ENCODE measurements around the gene GFRA4.

The GFRA4 gene

DNA sequence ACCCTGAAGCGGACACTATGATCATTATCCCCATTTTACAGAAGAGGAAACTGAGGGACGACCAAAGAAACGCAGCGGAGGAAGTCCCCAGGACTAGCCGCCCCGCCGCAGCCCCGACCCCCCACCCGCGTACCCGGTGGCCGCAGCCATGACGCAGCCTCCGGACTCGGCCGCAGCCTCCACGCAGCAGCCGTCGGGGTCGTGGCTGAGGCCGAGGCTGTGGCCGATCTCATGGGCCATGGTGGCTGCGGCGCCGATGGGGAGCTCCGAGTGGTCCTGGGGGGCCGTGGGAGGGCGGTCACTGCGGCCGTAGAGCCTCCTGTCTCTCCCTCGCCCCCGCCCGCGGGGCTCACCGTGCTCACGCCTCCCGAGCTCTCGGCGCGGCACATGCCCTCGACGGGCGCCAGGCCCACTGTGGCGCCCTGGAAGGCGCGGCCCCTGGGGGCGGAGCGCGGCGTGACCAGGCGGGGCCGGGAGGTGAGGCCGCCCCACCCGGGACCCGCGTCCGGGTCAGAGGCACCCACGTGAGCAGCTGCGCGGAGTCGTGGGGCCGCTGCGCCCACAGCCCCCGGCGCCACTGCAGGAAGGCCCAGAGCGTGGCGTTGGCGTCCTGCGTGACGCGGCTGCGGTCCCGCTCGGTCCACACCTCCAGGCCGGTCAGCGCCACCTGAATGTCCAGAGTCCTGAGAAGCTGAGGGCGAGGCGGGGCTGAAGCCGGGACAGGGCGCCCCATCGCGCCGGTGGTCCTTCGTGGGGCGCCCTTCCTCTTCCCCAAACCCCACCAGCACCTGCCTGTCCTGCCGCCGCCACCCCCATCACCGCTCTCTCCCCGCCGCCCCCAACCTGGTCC lies 10.2 kb upstream of the GFRA4 start:
- no peak for DNase-seq

GRCh38 chr20:3672547-3673171 lies 9.5 kb upstream of the GFRA4 start:
- DNase-seq, result no peak

DNA sequence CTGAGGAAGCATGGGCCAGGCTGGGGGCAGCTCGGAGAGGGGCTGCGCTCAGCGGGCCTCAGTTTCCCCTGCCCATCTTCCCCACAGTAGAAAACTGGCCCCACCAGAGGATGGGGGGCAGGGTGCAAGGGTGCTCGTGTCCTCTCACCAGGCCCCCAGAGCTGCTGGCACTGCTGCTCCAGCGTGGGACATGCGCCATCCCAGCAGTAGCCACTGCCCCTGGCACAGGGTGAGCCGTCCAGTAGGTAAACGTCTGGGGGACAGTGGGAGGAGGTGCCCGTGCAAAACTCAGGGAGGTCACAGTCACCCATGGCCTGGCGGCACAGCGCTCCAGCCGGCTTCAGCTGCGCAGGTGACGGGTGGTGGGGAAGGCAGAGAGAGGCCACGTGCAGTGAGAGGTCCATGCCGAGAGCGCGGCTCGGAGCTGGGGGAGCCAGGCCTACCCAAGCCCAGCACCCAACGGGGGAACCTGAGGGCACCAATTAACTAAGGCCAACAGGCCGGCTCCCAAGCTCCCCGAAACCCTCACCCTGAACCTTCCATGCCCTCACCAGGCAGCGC lies 8.9 kb upstream of the GFRA4 start:
- DNase-seq, result no peak

GRCh38 chr20:3670945-3671344 lies 7.7 kb upstream of the GFRA4 start:
- DNase-seq, result no peak

DNA sequence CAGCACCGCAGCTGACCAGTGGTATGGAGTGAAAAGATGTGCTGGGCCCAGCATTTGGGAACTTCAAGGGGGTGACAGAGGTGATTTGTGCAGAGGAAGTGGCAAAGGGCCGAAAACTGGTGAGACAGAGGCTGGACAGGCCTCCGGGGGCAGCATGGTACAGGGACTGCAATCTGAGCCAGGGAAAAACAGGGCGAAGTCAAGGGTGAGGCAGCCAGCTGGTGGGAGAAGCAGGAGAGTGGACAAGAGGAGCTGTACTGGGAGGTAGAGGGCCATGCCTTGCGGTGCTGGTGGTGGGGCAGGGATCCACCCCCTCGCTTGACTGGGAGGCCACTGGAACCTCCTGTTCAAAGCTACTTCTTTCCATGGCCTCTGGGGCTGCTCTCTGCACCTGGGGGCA lies 7.3 kb upstream of the GFRA4 start:
- DNase-seq, result no peak

GRCh38 chr20:3669710-3670367 lies 6.6 kb upstream of the GFRA4 start:
- DNase-seq, result no peak

GRCh38 chr20:3667434-3668037 lies 4.3 kb upstream of the GFRA4 start:
- DNase-seq, result no peak

DNA sequence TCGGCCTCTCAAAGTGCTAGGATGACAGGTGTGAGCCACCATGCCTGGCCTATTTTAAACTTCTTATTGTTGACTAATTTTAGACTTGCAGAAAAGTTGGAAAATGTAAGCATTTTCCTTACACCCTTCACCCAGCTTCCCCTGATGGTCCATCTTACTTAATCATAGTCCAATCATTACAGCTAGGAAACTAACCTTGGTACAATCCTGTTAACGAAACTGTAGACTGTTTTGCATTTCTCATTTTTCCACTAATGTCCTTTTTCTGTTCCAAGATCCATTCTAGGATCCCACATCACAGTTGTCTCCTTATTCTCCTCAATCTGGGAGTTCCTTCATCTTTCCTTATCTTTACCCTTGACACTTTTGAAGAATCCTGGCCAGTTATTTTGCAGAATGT lies 659 bp upstream of the GFRA4 start:
- DNase-seq, result no peak

GRCh38 chr20:3661814-3662665 lies 1.2 kb downstream of the GFRA4 start:
- DNase-seq, result no peak

- DNase-seq, result no peak
These were observed 2.0 kb downstream of the GFRA4 start for GRCh38 chr20:3661060-3661813.

DNA sequence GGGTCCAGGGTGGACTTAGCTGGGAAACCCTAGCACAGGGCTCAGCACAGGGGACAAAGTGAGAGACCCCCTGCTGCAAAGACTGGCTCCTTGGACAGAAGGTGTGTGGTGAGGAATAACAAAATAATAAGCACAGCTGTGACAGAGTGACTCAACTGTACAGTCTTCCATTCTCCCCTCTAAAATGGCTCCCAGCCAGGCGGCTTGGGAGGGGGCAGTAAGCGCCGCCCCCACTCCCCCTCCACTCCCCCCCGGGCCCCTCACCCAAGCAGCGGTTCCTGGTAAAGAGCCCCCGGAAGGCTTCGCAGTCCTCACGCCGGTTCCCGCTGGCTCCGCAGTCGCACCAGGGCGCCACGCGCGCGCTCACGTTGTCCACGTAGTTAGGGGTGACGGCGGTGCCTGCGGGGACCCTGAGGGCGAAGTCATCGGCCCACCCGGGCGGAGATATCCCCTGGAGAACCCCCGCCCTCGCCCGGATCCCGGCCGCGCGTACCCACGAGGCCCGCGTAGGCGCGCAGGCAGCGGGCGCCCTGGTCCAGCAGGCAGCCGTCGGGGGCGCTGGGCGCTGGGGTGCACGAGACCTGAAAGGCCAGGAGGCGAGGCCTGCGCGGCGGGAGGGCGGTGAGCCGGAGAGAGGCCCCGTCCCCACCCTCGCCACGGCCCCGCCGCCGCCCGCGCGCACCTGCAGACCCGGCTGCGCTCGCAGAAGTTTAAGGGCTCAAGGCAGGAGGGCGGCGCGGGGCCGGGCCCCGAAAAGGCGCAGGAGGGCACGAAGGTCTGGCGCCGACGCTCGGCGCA lies 2.7 kb downstream of the GFRA4 start:
- DNase-seq, result no peak

DNA sequence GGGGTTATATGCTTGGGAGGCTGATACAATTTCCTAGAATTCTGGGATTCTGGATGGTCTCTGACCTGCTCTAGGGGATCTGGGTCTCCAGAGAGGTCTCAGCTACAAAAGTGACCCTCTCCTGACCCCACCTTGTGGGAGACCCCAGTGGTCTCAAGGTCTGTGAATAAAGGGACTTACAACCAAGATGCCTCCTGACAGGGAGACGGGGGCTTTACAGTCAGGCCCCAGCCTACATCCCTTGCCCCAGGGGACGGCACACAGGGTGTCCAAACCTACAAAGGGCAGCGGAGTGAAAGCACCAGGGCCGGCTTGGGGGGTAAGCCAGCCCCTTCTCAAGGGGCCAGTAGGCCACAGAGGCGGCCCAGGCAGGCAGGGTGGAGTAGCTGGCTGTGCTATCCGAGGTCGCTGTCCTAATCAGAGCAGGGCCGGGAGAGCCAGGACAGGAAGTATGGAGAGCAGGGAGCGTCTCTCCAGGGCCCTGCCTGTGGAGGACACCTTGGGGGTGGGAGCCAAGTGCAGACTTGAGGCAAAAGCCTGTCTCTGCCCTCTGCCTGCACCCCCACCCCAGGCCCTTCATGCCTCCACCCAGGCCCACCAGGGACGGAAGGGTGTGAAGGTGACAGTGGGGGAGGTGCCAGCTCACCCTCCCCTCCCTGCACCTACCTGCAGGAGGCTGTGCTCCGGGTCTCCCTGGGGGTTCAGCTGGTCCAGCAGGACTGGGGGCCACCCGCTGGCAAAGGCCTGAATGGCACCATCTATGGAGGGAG lies 3.5 kb downstream of the GFRA4 start:
- DNase-seq, result no peak

DNA sequence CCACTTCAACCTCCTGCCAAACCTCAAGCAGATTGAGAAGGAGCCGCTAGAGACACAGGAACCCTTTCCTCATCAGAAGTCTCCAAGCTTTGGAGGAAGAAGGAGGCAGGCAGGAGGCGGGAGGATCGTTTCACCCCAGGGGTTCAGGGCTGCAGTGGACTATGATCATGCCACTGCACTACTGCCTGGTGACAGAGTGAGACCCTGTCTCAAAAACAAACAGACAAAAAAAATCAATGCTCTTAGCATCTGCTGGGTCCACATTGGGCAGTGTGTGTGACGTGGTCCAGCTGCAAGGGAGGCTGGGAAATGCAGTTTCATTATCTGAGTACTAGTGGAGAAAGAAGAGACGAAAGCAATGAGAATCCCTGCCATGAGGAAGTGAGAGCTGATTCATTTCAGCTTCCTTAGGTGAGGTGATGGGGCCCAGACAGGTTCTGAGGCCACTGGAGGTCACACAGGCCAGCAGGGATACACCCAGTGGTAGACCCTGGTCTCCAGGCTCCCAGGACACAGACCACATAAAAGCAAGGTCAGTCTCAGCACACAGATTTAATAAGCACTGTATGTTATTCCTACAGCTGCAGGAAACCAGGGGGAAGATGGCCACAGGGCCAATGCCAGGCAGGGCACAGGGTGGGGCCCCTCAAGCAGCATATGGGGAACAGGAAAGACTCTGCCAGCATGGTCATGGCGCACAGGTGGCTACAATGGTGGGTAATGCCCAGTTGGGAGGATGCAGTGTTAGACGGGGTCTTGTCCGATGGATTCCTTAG lies 4.3 kb downstream of the GFRA4 start:
- no peak for DNase-seq

- no peak for DNase-seq
These were observed 5.0 kb downstream of the GFRA4 start for GRCh38 chr20:3658019-3658715.

- DNase-seq, result no peak
These were observed 8.1 kb downstream of the GFRA4 start for GRCh38 chr20:3655131-3655405.

DNA sequence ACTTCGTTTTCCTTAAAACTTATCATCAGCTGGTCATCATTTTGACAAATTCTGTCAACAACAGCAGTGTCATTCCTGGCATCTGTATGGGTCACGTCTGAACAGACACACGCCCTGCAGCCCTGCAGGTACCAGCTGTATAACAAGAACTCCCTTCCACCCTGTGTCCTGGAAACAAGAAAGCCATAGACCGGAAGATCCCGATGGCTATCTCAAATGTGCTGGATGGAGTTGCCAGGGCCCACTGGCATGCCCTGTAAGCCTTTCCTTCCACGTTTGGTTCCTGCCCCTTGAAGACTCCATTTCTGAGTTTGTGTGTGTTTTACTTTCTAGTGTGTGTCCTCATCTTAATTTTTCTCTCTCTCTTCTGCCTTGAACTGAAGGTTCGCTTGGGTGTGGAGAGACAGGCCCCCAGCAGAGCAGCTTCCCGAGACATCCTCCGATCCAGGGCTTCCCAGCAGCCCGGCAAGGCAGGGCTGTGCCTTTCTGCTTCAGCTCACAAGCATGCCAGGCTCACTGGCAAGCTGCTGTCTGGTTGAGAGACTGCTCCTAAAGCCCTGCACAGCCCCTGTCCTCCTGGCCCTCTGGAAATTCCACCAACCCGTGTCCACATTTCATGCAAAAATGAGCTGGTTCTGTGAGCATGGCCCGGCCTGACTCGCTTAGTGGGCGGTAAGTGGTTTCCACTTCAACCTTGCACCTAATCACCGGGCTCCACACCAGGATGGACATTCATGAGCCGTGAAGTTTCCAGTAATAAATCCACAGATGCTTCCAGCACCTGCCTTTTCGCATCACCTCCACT lies 8.7 kb downstream of the GFRA4 start:
- DNase-seq, result no peak

DNA sequence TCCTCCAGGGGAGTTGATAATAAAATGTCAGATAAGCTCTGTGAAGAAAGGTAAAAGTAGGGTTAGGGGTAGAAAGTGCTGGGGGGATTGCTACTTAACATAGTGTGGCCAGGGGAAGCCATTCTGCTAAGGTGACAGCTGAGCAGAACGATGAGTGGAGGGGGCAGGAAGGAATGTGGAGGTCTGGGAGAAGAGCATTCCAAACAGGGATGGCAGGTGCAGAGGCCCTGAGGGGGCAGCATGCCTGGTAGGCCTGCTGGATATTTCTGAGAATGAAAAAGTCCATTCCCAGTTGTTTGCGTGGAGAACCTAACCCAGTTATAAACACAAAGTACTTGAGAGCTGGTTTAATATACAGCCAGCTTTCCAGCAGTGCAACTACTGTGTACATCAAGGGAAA lies 9.3 kb downstream of the GFRA4 start:
- no peak for DNase-seq

Data from CD4-positive, alpha-beta T cell treated with Interleukin-15 for 1 hour (primary cell).